Endothelial cell of umbilical vein (primary cell): ENCODE measurements around the gene PPM1M. TPM values are rescaled to one million over a fixed set of nuclear protein-coding genes. Genes with fewer than 3 reads are reported as not detected.

Experiments used
- BruUV-seq: library from RNA; stranded (reverse); fragments of 400-500 nt; replicated peaks from 2 replicates; lab custom pipeline; 2021; lab: Mats Ljungman, UMichigan
- CTCF ChIA-PET: fragments of 300-600, 350-600 bp; sonication (Branson Sonifier 250); formaldehyde crosslinking; loops from one replicate; lab custom pipeline; 2021; ENCODE audit warnings: antibody characterized with exemption, inconsistent platforms; lab: Charles Lee
- POLR2A ChIA-PET: fragments of 300-600, 350-600 bp; sonication (Branson Sonifier 250); formaldehyde crosslinking; loops from one replicate; lab custom pipeline; 2021; ENCODE audit warnings: antibody characterized with exemption, inconsistent platforms; lab: Charles Lee
- DNase-seq: peaks from one replicate; pipeline ENCODE4 v3.0.0-alpha.2; 2011; ENCODE audit warnings: low read depth, low spot score
- FAIRE-seq: peaks from 2 replicates; lab custom pipeline; 2011; peaks lifted over from hg19 to GRCh38; lab: Jason Lieb, UNC
- H2AFZ ChIP-seq: 2 replicates; pipeline ENCODE4 v1.6.0; 2012; ENCODE audit warnings: low read depth, low read length, control low read depth, inconsistent platforms
- H3K27ac ChIP-seq: 2 replicates; pipeline ENCODE4 v1.5.1; 2011; ENCODE audit warnings: low read depth, mild to moderate bottlenecking, control low read depth, low read length, moderate library complexity; ENCODE audit not compliant: insufficient read depth
- H3K27me3 ChIP-seq, 2 experiments: 2 replicates each; pipeline versions ENCODE4 v1.6.0 to v1.6.1; 2011; ENCODE audit warnings: low read length in 2 of 2, mixed read lengths in 1 of 2; ENCODE audit not compliant: control insufficient read depth in 2 of 2, insufficient read depth in 2 of 2
- H3K36me3 ChIP-seq, 2 experiments: 2 replicates in 1 of 2; 3 replicates in 1 of 2; pipeline ENCODE4 v1.5.1; 2011; ENCODE audit warnings: low read length in 2 of 2, mild to moderate bottlenecking in 1 of 2, moderate library complexity in 1 of 2; ENCODE audit not compliant: control insufficient read depth in 2 of 2, insufficient read depth in 2 of 2; ENCODE audit errors: extremely low read depth in 1 of 2
- H3K4me1 ChIP-seq: 3 replicates; pipeline ENCODE4 v1.5.1; 2011; ENCODE audit warnings: mild to moderate bottlenecking, low read length; ENCODE audit not compliant: control insufficient read depth, insufficient read depth; ENCODE audit errors: extremely low read depth
- H3K4me2 ChIP-seq: 2 replicates; pipeline ENCODE4 v1.6.1; 2011; ENCODE audit warnings: low read length, control low read depth, mixed read lengths; ENCODE audit not compliant: insufficient read depth
- H3K4me3 ChIP-seq, 3 experiments: fragments of 200-600 bp in 1 of 3; sonication (generic), shearing (Covaris generic) in 1 of 3; replicated peaks in 1 of 3; 2 replicates each; pipeline ENCODE4 v1.5.1; 2011 to 2016; ENCODE audit warnings: control low read depth in 3 of 3, low read length in 3 of 3, mild to moderate bottlenecking in 2 of 3, inconsistent platforms in 1 of 3, low read depth in 1 of 3, moderate library complexity in 1 of 3; ENCODE audit not compliant: insufficient read depth in 1 of 3
- H3K79me2 ChIP-seq: 2 replicates; pipeline ENCODE4 v1.6.0; 2012; ENCODE audit warnings: low read length, inconsistent platforms; ENCODE audit not compliant: control insufficient read depth, insufficient read depth
- H3K9ac ChIP-seq: replicated peaks from 2 replicates; pipeline ENCODE3; 2011; ENCODE audit warnings: low read length, control low read depth; ENCODE audit not compliant: insufficient read depth; ENCODE audit errors: extremely low read depth
- H3K9me1 ChIP-seq: replicated peaks from 3 replicates; pipeline ENCODE4 v1.6.0; 2011; ENCODE audit warnings: mild to moderate bottlenecking, low read length; ENCODE audit not compliant: control insufficient read depth, insufficient read depth; ENCODE audit errors: extremely low read depth
- H3K9me3 ChIP-seq: replicated peaks from 2 replicates; pipeline ENCODE4 v1.5.1; 2012; ENCODE audit warnings: low read length, inconsistent platforms; ENCODE audit not compliant: control insufficient read depth, insufficient read depth
- H4K20me1 ChIP-seq: replicated peaks from 2 replicates; pipeline ENCODE3; 2011; ENCODE audit warnings: mild to moderate bottlenecking, low read length; ENCODE audit not compliant: control insufficient read depth, insufficient read depth; ENCODE audit errors: extremely low read depth
- FOS ChIP-seq: IDR thresholded peaks from 2 replicates; pipeline ENCODE4 v1.6.1; 2011; ENCODE audit warnings: mild to moderate bottlenecking, low read length, moderate library complexity, borderline replicate concordance; ENCODE audit not compliant: insufficient read depth
- GATA2 ChIP-seq: IDR thresholded peaks from 2 replicates; pipeline ENCODE4 v1.7.0; 2011; ENCODE audit warnings: low read depth, mild to moderate bottlenecking, moderate library complexity, mixed read lengths, low read length; ENCODE audit not compliant: insufficient read length, insufficient read depth
- MYC ChIP-seq: IDR thresholded peaks from one replicate; pipeline ENCODE4 v1.6.1; 2011; ENCODE audit warnings: mild to moderate bottlenecking, low read depth, low read length
- POLR2A ChIP-seq: IDR thresholded peaks from 2 replicates; pipeline ENCODE4 v1.6.1; 2012; ENCODE audit warnings: low read depth, mild to moderate bottlenecking, control low read depth, low read length
- POLR2AphosphoS5 ChIP-seq: IDR thresholded peaks from 2 replicates; pipeline ENCODE4 v1.6.1; 2012; ENCODE audit warnings: low read depth, mild to moderate bottlenecking, control low read depth, low read length, moderate library complexity; ENCODE audit not compliant: insufficient read depth
- dilution Hi-C: fragments of 300-500 bp; cut with MboI; formaldehyde crosslinking; loops from one replicate; pipeline ENCODE4 v1.15.0; 2019; ENCODE audit warnings: low sequenced_read_pairs; ENCODE audit not compliant: extremely low pct_ligation_motif_present
- intact Hi-C: fragments of 100-400 bp; cut with micrococcal nuclease; formaldehyde crosslinking; loops from one replicate; pipeline ENCODE4 v1.10.0; 2022
- polyA plus RNA-seq, 4 experiments: library from polyadenylated mRNA; depleted of rRNA in 3 of 4; stranded (reverse) in 3 of 4; unstranded in 1 of 4; fragments of >200 nt; gene quantifications; 2 replicates each; pipeline versions ENCODE4 v1.2.1 to v1.2.3, GENCODE V29; 2011 to 2012; ENCODE audit warnings: missing spikeins in 1 of 4
- total RNA-seq: library from RNA; stranded (reverse); gene quantifications from 2 replicates; pipeline ENCODE4 v1.2.3, GENCODE V29; 2021
- TF ChIP-seq, protein P1 (sequence below), 2 donors: IDR thresholded peaks; 1 replicate in 1 of 2; 2 replicates in 1 of 2; pipeline ENCODE4 v1.5.1; 2011; ENCODE audit warnings: low read length in 2 of 2, mild to moderate bottlenecking in 2 of 2, moderate library complexity in 2 of 2, control low read depth in 1 of 2, inconsistent platforms in 1 of 2, low read depth in 1 of 2; ENCODE audit not compliant: insufficient read depth in 1 of 2; ENCODE audit errors: extremely low read depth in 1 of 2

PPM1M gene
- total and polyA plus RNA-seq, 2 donors (not counting 3 experiments of a cell fraction or from before 2014, with no cell fraction given) = 13.7 to 19.4 TPM

DNA sequence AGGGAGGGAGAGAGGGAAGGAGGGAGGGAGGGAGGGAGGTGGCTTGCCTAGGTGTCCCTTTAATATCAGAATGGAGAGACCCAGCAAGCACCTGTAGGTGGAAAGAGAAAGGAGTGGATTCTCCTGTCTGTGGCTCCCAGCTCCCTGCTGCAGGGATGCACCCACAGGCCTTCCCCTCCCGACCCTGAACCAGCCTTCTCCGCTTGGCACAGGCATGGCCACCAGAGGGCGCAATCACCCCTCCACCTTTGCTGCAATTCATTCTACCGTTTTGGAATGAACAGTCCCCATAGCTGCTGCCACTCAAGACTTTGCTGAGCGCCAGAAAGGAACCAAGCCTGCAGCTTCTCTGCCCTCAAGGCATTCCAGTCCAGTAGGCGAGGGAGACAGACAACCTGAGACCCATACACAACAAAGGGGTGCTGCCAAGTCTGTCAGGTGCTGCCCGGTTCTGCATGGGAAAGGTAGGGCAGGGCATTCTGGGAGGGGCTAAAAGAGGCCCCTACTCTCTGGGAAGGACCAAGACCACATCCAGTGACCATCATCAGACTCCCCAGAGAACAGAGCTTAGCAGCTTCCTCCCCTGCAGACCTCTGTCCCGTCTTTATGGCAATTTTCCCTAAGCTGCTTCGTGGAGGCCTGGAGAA, 25.1 kb upstream of the PPM1M start:
- no peaks in the 10 kb centered on the region for H3K9me3 ChIP-seq
- POLR2A ChIA-PET = interaction anchor here (0.6 kb wide), 1 partner anchor 18 kb away, joined by 3 read pairs; the partner anchor contains the start of gene TWF2
- H3K9me1 ChIP-seq = no peaks in the 10 kb centered on the region
- peak; percentile 91 for FAIRE-seq
- no peak overlapping the region for H2AFZ ChIP-seq
- dilution Hi-C loops (no loop called here), intact Hi-C loops (loop anchor here (1.0 kb wide), 3 partner anchors 17 to 165 kb away; no protein-coding TSS in a partner anchor)
- H3K36me3 ChIP-seq = peaks cover 0 to under 1% of the 10 kb centered on the region in 2 experiments
- H3K4me3 ChIP-seq = no peak overlapping the region
- no TSS peak for BruUV-seq
- TF ChIP-seq POLR2A (no peak), FOS (no peak), GATA2 (no peak), MYC (no peak), POLR2AphosphoS5 (no peak)
- TF ChIP-seq, protein P1, sequence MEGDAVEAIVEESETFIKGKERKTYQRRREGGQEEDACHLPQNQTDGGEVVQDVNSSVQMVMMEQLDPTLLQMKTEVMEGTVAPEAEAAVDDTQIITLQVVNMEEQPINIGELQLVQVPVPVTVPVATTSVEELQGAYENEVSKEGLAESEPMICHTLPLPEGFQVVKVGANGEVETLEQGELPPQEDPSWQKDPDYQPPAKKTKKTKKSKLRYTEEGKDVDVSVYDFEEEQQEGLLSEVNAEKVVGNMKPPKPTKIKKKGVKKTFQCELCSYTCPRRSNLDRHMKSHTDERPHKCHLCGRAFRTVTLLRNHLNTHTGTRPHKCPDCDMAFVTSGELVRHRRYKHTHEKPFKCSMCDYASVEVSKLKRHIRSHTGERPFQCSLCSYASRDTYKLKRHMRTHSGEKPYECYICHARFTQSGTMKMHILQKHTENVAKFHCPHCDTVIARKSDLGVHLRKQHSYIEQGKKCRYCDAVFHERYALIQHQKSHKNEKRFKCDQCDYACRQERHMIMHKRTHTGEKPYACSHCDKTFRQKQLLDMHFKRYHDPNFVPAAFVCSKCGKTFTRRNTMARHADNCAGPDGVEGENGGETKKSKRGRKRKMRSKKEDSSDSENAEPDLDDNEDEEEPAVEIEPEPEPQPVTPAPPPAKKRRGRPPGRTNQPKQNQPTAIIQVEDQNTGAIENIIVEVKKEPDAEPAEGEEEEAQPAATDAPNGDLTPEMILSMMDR (IDR thresholded peaks at IDR 0.05; ENCODE audit: extremely low read depth in 1 of 2, insufficient read depth in 1 of 2, low read depth in 1 of 2, low read length in 2 of 2) = peak; percentile 92 to 97
- H3K27me3 ChIP-seq = no peaks in the 10 kb centered on the region
- CTCF ChIA-PET = interaction anchor here (0.6 to 9.7 kb wide), 46 partner anchors 8 to 228 kb away, joined by 3 to 133 read pairs (median 5); partner anchors contain the start of genes DUSP7, GLYCTK, POC1A and PPM1M
- no peak overlapping the region for H3K9ac ChIP-seq
- peak; percentile 68 for DNase-seq
- H3K4me1 ChIP-seq = peaks cover 32% of the 10 kb centered on the region
- H3K4me2 ChIP-seq = no peak overlapping the region
- H4K20me1 ChIP-seq = no peaks in the 10 kb centered on the region
- H3K79me2 ChIP-seq = no peaks in the 10 kb centered on the region
- H3K27ac ChIP-seq = no peak overlapping the region
